ENCODE results near the gene CELSR1.

The CELSR1 gene

DNA sequence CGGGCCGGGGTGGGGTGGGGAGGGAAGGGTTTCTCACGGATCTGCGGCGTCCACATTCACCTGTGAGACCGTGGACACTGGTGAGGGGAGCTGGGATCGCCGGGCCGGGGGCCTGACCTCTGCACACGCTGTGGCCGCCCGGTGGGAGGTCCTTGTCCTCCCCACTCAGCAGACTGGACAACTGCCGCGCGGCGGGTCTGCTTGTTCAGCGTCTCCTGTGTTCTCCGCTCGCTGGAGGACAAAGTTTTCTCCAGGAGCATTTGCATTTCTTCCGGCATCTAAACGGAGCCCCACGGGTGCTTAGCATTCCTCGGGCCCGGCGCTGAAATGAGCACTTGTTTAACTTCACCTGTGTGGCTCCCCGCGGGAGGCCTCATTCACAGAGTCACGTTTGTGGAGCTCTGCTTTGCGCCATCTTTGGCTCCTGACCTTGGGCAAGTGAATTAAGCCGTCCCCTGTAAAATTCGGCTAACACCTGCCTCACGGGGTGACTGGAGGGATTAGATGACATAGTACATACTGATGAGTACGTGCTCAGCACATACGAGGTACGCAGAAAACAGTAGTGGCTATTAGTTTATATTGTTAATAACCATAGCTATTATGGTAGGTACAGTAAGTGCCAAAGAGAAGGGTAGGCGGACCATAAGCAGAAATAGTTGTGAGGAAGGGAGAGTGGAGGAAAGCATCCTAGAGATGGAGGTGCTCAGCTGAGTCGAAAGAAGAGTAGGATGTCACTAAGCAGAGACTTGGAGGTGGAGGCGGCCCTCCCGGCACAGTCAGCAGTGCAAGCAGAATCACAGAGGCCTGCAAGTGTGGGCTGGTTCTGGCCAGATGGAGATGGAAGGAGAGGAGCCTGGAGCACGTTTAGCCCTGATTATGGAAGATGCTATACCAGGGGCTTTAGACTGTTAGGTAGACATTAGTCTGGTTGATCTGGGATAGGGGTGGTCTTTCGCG, 201.0 kb downstream of the CELSR1 start:
- Histone ChIP-seq H3K36me3 (ENCODE audit: control insufficient read depth, low read length) (peaks cover 68% of the 10 kb centered on the region), H4K20me1 (ENCODE audit: control insufficient read depth, insufficient read depth, low read depth, low read length) (peaks cover 5% of the 10 kb centered on the region; the same call in 1 of the 2 replicates), H3F3A (ENCODE audit: control insufficient read depth, insufficient read depth) (peaks cover 21% of the 10 kb centered on the region), H3K27ac (ENCODE audit: low read depth, low read length) (peak overlapping the region; percentile 3; the same call in 1 of the 2 replicates), H3K4me3 (ENCODE audit: low read length) (peak overlapping the region; percentile 84), H3K9me2 (replicated peaks; ENCODE audit: control insufficient read depth, low read length) (no peaks in the 10 kb centered on the region), H3K27me3 (ENCODE audit: control insufficient read depth, low read length) (no peaks in the 10 kb centered on the region), H3K9me3 (ENCODE audit: control insufficient read depth, insufficient read depth, low read length) (no peaks in the 10 kb centered on the region), H3K4me1 (ENCODE audit: control insufficient read depth, low read length) (peaks cover 14% of the 10 kb centered on the region), H3K4me2 (ENCODE audit: low read length) (peak overlapping the region; percentile 84), H3K79me2 (ENCODE audit: control insufficient read depth, low read length) (peaks cover 45% of the 10 kb centered on the region)
- TF ChIP-seq, protein P1, sequence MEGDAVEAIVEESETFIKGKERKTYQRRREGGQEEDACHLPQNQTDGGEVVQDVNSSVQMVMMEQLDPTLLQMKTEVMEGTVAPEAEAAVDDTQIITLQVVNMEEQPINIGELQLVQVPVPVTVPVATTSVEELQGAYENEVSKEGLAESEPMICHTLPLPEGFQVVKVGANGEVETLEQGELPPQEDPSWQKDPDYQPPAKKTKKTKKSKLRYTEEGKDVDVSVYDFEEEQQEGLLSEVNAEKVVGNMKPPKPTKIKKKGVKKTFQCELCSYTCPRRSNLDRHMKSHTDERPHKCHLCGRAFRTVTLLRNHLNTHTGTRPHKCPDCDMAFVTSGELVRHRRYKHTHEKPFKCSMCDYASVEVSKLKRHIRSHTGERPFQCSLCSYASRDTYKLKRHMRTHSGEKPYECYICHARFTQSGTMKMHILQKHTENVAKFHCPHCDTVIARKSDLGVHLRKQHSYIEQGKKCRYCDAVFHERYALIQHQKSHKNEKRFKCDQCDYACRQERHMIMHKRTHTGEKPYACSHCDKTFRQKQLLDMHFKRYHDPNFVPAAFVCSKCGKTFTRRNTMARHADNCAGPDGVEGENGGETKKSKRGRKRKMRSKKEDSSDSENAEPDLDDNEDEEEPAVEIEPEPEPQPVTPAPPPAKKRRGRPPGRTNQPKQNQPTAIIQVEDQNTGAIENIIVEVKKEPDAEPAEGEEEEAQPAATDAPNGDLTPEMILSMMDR (IDR thresholded peaks at IDR 0.05; ENCODE audit: low read depth, low read length, poor library complexity, severe bottlenecking) = no peak
- no peak for TF ChIP-seq EZH2phosphoT487 (IDR thresholded peaks at IDR 0.05; ENCODE audit: borderline replicate concordance, low read length)

DNA sequence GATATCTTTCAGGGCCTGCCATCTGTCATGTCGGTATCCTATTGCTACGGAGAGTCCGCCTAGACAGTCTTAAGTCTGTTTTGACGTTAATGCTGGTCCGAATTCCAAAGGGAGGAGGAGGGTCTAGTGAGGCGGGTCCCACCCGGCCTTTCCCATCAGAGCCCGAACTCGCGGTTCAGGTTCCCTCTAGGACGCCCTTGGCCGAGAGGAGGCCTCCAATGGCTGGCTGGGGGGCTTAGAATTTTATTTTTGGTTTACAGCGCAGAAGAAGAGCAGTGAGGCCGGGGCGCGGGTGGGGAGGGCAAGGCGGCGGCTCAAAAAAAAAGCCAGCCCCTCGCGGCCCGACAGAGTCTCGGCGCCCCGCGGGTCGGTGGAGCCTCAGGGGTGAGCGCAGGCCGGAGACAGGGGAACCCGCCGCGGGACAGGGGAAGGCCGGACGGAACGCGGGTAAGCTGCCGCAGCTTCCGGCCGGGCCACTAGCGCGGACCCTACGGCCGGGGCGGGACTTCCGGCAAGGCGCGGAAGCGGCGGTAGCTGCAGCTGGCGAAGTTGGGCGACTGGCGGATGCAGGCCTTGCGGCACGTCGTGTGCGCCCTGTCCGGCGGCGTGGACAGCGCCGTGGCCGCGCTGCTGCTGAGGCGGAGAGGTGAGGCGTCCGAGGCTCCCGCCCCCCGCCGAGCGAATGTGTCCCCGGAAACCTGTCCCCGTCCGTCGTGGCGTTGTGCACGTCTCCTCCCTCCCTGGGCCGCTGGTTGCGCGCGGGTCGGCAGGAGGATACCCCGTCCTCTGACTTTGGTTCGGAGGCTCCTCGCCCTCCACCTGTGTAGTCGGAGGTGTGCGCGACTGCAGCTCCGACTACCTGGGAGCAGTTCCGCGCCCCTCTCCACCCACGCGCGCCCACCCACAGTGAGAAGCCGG, 202.0 kb downstream of the CELSR1 start, which contains the start of gene TRMU:
TSS of gene TRMU (plus strand) at position 514 of the 918 bp plus-strand sequence. CDS start at position 565, 51 bp downstream.
- peak within 1 kb of the TSS; percentile 84 for H3K4me3 ChIP-seq (ENCODE audit: low read length)
- peaks cover 14% of the 10 kb centered on the region for H3K4me1 ChIP-seq (ENCODE audit: control insufficient read depth, low read length)
- no peaks in the 10 kb centered on the region for H3K27me3 ChIP-seq (ENCODE audit: control insufficient read depth, low read length)
- H4K20me1 ChIP-seq (ENCODE audit: control insufficient read depth, insufficient read depth, low read depth, low read length) = peaks cover 5% of the 10 kb centered on the region; the same call in 1 of the 2 replicates
- TF ChIP-seq, protein P1 (IDR thresholded peaks at IDR 0.05; ENCODE audit: low read depth, low read length, poor library complexity, severe bottlenecking) = no peak
- TF ChIP-seq EZH2phosphoT487 (IDR thresholded peaks at IDR 0.05; ENCODE audit: borderline replicate concordance, low read length) = no peak
- H3K27ac ChIP-seq (ENCODE audit: low read depth, low read length) = peak within 1 kb of the TSS; percentile 56
- H3K4me2 ChIP-seq (ENCODE audit: low read length) = peak within 1 kb of the TSS; percentile 84
- peaks cover 21% of the 10 kb centered on the region for H3F3A ChIP-seq (ENCODE audit: control insufficient read depth, insufficient read depth)
- H3K9me2 ChIP-seq (replicated peaks; ENCODE audit: control insufficient read depth, low read length) = no peaks in the 10 kb centered on the region
- no peaks in the 10 kb centered on the region for H3K9me3 ChIP-seq (ENCODE audit: control insufficient read depth, insufficient read depth, low read length)
- H3K79me2 ChIP-seq (ENCODE audit: control insufficient read depth, low read length) = peaks cover 45% of the 10 kb centered on the region
- peaks cover 68% of the 10 kb centered on the region for H3K36me3 ChIP-seq (ENCODE audit: control insufficient read depth, low read length)

DNA sequence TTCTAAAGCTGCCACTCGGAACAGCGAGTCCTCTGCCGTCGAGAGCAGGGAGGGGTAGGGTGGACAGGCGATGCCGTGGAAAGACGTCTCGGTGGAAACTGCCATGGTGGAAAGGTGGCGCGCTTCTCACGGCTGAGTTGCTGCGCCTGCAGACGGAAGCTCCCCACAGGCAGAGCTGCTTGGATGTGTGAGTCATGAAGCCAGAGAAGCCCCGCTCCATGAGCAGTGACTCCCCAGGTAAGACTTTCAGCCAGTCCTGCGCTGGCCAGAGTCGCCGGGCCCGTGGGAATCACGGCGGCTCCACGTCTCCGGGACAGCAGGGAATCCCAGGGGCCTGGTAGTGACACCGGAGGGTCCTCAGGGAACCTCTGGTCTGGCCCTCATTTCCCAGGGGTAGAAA, 205.9 kb downstream of the CELSR1 start:
- Histone ChIP-seq H3K9me3 (ENCODE audit: control insufficient read depth, insufficient read depth, low read length) (no peaks in the 10 kb centered on the region), H3K4me3 (ENCODE audit: low read length) (no peak overlapping the region), H3K36me3 (ENCODE audit: control insufficient read depth, low read length) (peaks cover 71% of the 10 kb centered on the region), H3K27me3 (ENCODE audit: control insufficient read depth, low read length) (no peaks in the 10 kb centered on the region), H3F3A (ENCODE audit: control insufficient read depth, insufficient read depth) (peaks cover 21% of the 10 kb centered on the region), H3K79me2 (ENCODE audit: control insufficient read depth, low read length) (peaks cover 10% of the 10 kb centered on the region), H3K4me2 (ENCODE audit: low read length) (no peak overlapping the region), H3K27ac (ENCODE audit: low read depth, low read length) (no peak overlapping the region), H4K20me1 (ENCODE audit: control insufficient read depth, insufficient read depth, low read depth, low read length) (no peaks in the 10 kb centered on the region), H3K9me2 (replicated peaks; ENCODE audit: control insufficient read depth, low read length) (no peaks in the 10 kb centered on the region), H3K4me1 (ENCODE audit: control insufficient read depth, low read length) (peaks cover 5% of the 10 kb centered on the region; the same call in 1 of the 2 replicates)
- TF ChIP-seq, protein P1 (IDR thresholded peaks at IDR 0.05; ENCODE audit: low read depth, low read length, poor library complexity, severe bottlenecking) = no peak
- TF ChIP-seq EZH2phosphoT487 (IDR thresholded peaks at IDR 0.05; ENCODE audit: borderline replicate concordance, low read length) = no peak

All from DOHH2 (cell line).